H1 (cell line): ENCODE measurements around the gene DNASE1L1. TPM values are rescaled to one million over a fixed set of nuclear protein-coding genes. Genes with fewer than 3 reads are reported as not detected.

Experiments
- ATF3 ChIP-seq: IDR thresholded peaks from 2 replicates; pipeline ENCODE4 v1.6.1; 2011; ENCODE audit warnings: low read depth, mild to moderate bottlenecking, low read length; ENCODE audit not compliant: insufficient read depth
- BCL11A ChIP-seq, 2 experiments: IDR thresholded peaks; one replicate each; pipeline ENCODE4 v1.6.1; 2011; ENCODE audit warnings: low read depth in 2 of 2, low read length in 2 of 2, mild to moderate bottlenecking in 2 of 2
- CBX8 ChIP-seq: fragments of 300-800, 300-1000 bp; sonication (generic); IDR thresholded peaks from 2 replicates; pipeline ENCODE4 v1.7.1; 2016; ENCODE audit warnings: low read depth, low read length, borderline replicate concordance
- CEBPB ChIP-seq: IDR thresholded peaks from 2 replicates; pipeline ENCODE4 v1.6.1; 2012; ENCODE audit warnings: low read depth, low read length
- CHD2 ChIP-seq: IDR thresholded peaks from 2 replicates; pipeline ENCODE4 v1.6.1; 2012; ENCODE audit warnings: low read length, improper control_type of control experiment
- GTF2F1 ChIP-seq: IDR thresholded peaks from 2 replicates; pipeline ENCODE4 v1.6.1; 2012; ENCODE audit warnings: low read depth, low read length, improper control_type of control experiment, borderline replicate concordance
- HDAC2 ChIP-seq, 2 experiments: fragments of 300-600 bp in 1 of 2; sonication (generic) in 1 of 2; IDR thresholded peaks; 2 replicates each; pipeline ENCODE4 v1.6.1; 2011 to 2012; ENCODE audit warnings: low read depth in 2 of 2, low read length in 2 of 2, mild to moderate bottlenecking in 2 of 2, moderate library complexity in 2 of 2, borderline replicate concordance in 1 of 2, inconsistent platforms in 1 of 2
- JUND ChIP-seq: IDR thresholded peaks from 2 replicates; pipeline ENCODE4 v1.6.1; 2011; ENCODE audit warnings: mild to moderate bottlenecking, improper control_type of control experiment, low read length
- KDM4A ChIP-seq: IDR thresholded peaks from one replicate; pipeline ENCODE4 v1.7.1; 2012; ENCODE audit warnings: low read depth, mild to moderate bottlenecking, moderate library complexity, low read length, inconsistent platforms; ENCODE audit not compliant: severe bottlenecking
- KDM5A ChIP-seq: fragments of 200-600 bp; IDR thresholded peaks from 2 replicates; pipeline ENCODE4 v1.7.1; 2012; ENCODE audit warnings: mild to moderate bottlenecking, low read length, inconsistent platforms, mixed read lengths
- MAX ChIP-seq: IDR thresholded peaks from 2 replicates; pipeline ENCODE4 v1.6.1; 2012; ENCODE audit warnings: inconsistent platforms
- PHF8 ChIP-seq: fragments of 200-600 bp; sonication (generic); conservative IDR thresholded peaks from 2 replicates; pipeline ENCODE4 v1.7.1; 2012; ENCODE audit warnings: low read depth, mild to moderate bottlenecking, inconsistent platforms, low read length, moderate library complexity
- RAD21 ChIP-seq, 2 experiments: IDR thresholded peaks in 1 of 2; conservative IDR thresholded peaks in 1 of 2; 2 replicates each; pipeline ENCODE4 v1.6.1; 2011; ENCODE audit warnings: low read depth in 2 of 2, low read length in 2 of 2, improper control_type of control experiment in 1 of 2, inconsistent platforms in 1 of 2, mild to moderate bottlenecking in 1 of 2, moderate library complexity in 1 of 2
- RFX5 ChIP-seq: IDR thresholded peaks from 2 replicates; pipeline ENCODE4 v1.6.1; 2011; ENCODE audit warnings: low read depth, low read length, improper control_type of control experiment, borderline replicate concordance
- SAP30 ChIP-seq: fragments of 300-600 bp; sonication (generic); IDR thresholded peaks from 2 replicates; pipeline ENCODE4 v1.7.1; 2012; ENCODE audit warnings: low read length, moderate library complexity, mild to moderate bottlenecking, inconsistent platforms; ENCODE audit not compliant: insufficient read depth, insufficient replicate concordance
- SRF ChIP-seq: IDR thresholded peaks from 2 replicates; pipeline ENCODE4 v1.6.1; 2011; ENCODE audit warnings: mild to moderate bottlenecking, low read depth, low read length, moderate library complexity
- TAF7 ChIP-seq: optimal IDR thresholded peaks from 2 replicates; pipeline ENCODE3; 2011; ENCODE audit warnings: low read depth, mild to moderate bottlenecking, inconsistent platforms, low read length, moderate library complexity, borderline replicate concordance
- TBP ChIP-seq: IDR thresholded peaks from 2 replicates; pipeline ENCODE4 v1.6.1; 2011; ENCODE audit warnings: low read depth, low read length, improper control_type of control experiment
- TEAD4 ChIP-seq: IDR thresholded peaks from 2 replicates; pipeline ENCODE4 v1.6.1; 2012; ENCODE audit warnings: low read depth, low read length, inconsistent platforms, mixed read lengths
- YY1 ChIP-seq: IDR thresholded peaks from 2 replicates; pipeline ENCODE4 v1.6.1; 2011; ENCODE audit warnings: low read depth, mild to moderate bottlenecking, low read length
- polyA plus RNA-seq, 7 experiments: library from polyadenylated mRNA; depleted of rRNA in 3 of 7; stranded (reverse) in 5 of 7; unstranded in 2 of 7; fragments of >200 nt in 5 of 7; fragments of 200-250 nt in 2 of 7; gene quantifications; 1 replicate in 5 of 7; 2 replicates in 1 of 7; 4 replicates in 1 of 7; pipeline versions ENCODE4 v1.2.1 to v1.2.3, GENCODE V29; 2011 to 2013; ENCODE audit warnings: missing spikeins in 2 of 7, mixed read lengths in 2 of 7
- total RNA-seq: library from RNA; stranded (reverse); fragmentation: NEBNext Ultra II Directional; extraction: Animal tissue kit (Norgen Biotek cat#: 25700); gene quantifications from 2 replicates; pipeline ENCODE4 v1.2.1, GENCODE V29; 2021

DNASE1L1 gene
- total and polyA plus RNA-seq, 2 of the 8 experiments (the other 6 are each of a cell fraction or from before 2014, with no cell fraction given) = 8.7 to 30.0 TPM

DNA sequence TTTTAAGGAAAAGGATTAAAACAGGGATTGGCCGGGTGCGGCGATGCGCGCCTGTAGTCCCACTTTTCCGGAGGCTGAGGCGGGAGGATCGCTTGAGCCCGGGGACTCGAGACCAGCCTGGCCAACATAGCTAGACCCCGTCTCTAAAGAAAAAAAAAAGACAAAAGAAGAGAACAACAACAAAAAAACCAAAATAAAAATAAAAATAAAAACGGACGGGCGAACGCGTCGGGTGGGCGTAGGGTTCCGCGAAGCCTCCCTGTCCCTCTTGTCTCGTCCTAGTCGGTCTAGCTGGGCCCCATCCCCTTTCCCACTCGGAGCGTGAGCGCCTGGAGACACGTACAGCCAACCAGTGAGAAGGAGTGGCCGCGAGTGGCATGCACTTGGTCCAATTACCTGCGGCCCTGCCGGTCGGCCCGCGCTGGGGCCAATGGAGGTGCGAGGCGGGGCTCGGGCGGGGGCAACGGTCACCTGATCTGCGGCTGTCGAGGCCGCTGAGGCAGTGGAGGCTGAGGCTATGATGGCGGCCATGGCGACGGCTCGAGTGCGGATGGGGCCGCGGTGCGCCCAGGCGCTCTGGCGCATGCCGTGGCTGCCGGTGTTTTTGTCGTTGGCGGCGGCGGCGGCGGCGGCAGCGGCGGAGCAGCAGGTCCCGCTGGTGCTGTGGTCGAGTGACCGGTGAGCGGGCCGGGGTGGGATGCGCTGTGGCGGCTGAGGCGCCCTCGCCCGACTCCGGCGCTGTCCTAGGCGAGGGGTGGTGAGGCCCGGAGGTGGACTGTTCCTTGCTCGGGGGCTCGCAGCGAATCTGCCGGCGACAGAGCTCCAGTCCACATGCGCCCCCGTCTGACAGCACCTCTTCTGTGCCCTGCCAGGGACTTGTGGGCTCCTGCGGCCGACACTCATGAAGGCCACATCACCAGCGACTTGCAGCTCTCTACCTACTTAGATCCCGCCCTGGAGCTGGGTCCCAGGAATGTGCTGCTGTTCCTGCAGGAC lies 19.4 kb upstream of the DNASE1L1 start, which contains the start of gene ATP6AP1 (continued):
- no peak for TF ChIP-seq JUND
- TF ChIP-seq TBP = no peak
- no peak for TF ChIP-seq HDAC2 (IDR thresholded peaks at IDR 0.05; ENCODE audit: borderline replicate concordance in 1 of 2, low read depth in 2 of 2, low read length in 2 of 2)
- no peak for TF ChIP-seq BCL11A (IDR thresholded peaks at IDR 0.05; ENCODE audit: low read depth in 2 of 2, low read length in 2 of 2)
- TF ChIP-seq PHF8 = peak; percentile 53; the same call in 1 of the 2 replicates
- no peak for TF ChIP-seq SRF
- TF ChIP-seq ATF3 = no peak
- TF ChIP-seq CEBPB = no peak
- TF ChIP-seq RAD21 (IDR thresholded peaks at IDR 0.05 in 1 of 2, conservative IDR thresholded peaks at IDR 0.05 in 1 of 2; ENCODE audit: low read depth in 2 of 2, low read length in 2 of 2) = no peak
- TF ChIP-seq CHD2 = peak; percentile 82
- TF ChIP-seq RFX5 = no peak
- no peak for TF ChIP-seq TAF7
- peak; percentile 17 for TF ChIP-seq SAP30
- no peak for TF ChIP-seq CBX8
- TF ChIP-seq TEAD4 = no peak
- TF ChIP-seq KDM5A = no peak
- TF ChIP-seq YY1 = peak; percentile 90
- TF ChIP-seq GTF2F1 = no peak
- TF ChIP-seq MAX = 0 out of 2 replicates have a peak, but pooled peaks have one; percentile 52
- TF ChIP-seq KDM4A = peak; percentile 38
